ENCODE data around the gene TXNDC5.
"Not testable (repeated sequence)": the region's sequence is repeated elsewhere in the genome, so short reads cannot be mapped to it uniquely, and the experiment has no call there.

Gene TXNDC5

DNA sequence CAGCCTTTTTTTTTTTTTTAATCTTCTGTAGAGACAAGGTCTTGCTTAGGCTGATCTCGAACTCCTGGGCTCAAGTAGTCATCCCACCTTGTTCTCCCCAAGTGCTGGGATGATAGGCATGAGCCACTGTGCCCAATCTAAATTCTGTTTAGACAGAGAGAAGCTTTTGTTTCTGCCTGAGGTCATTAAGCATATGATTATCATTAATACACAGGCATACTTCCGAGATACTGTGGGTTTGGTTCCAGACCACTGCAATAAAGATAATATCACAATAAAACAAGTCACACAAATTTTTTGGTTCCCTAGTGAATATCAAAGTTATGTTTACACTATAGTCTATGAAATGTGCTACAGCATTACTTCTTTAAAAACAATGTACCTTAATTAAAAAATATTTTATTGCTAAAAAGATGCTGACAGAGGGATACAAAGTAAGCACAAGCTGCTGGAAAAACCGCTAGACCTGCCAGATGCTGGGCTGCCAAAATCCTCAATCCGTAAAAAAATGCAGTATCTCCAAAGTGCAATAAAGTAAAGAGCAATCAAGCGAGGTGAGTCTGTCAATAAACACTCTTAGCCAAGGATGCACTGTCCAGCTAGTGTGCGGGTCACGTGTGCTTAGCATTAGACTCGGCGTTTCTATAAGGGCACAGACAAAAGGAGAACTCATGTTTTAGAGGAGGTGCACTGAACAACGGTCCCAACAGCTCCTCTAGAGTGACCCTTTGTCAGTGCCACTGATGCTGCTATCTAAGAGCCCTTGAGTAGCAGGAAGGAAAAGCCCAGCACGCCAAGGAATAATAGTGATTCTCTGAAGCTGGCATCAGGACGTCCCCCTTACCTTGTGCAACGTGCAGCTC is 16.1 kb downstream of the TXNDC5 start:
- no peak for DNase-seq

DNA sequence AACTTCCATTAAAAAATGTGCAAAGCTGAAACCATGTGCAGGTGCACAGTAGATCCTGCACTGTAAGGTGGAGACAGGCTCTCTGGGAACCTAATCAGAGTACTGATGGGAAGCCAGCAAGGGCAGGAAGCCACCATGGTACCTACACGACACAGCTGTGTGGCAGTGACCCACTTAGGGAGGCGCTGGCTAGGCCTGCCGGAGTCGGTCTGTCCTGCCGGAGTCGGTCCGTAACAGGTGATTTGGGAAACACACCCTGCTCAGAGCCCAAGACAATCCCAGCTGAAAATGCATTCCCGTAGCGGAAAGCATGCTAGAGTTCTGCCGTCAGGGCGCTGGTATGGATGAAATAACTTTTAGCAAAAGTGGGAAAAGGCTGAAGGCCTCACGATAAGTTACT is 17.2 kb downstream of the TXNDC5 start:
- DNase-seq = no peak

DNA sequence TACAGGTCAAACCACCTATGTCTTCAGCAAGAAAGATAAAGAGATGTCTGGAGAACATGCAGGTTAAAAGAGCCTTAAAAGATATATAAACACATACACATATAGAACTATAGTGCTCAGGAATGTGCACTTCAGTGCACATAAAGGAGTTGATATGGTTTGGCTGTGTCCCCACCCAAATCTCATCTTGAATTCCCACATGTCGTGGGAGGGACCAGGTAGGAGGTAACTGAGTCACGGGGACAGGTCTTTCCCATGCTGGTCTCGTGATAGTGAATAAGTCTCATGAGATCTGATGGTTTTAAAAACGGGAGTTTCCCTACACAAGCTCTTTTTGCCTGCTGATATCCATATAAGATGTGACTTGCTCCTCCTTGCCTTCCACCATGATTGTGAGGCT is 18.2 kb downstream of the TXNDC5 start:
- not testable (repeated sequence) for DNase-seq

DNA sequence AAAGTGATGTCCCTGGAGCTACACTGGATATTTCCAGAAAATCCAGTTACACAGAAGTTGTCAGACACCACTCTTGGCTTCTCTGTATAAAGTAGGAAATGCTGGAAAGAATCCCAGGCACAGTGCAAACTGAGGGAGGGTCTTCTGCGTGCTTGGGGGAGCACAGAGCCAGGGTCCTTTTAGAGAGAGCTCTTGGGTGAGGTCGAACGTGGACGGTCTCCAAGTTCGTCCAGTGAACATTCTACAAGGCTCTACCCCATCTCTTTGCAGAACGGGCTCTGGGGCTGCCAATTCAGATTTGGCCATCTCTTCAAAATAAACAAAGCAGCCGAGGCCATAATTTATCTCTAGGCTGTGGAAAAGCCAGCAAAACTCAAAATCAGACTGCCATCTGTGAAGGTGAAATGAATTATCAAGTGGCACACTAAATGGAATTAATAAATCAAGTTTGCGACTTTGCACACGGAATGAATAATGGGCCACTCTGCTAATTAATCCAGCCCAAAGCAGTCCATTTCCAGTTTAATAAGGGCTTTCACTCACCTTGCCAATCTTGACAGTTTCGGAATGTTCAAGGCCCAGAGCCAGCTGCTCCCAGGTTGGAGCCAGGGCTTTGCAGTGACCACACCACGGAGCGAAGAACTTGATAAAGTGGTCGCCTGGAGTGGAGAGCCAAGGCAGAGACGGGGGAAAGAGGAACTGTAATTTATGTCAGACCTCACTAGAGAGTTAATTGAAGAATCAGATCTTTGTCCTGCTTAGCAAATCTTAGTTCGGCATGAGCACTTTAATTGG is 19.3 kb downstream of the TXNDC5 start:
- DNase-seq = no peak

DNA sequence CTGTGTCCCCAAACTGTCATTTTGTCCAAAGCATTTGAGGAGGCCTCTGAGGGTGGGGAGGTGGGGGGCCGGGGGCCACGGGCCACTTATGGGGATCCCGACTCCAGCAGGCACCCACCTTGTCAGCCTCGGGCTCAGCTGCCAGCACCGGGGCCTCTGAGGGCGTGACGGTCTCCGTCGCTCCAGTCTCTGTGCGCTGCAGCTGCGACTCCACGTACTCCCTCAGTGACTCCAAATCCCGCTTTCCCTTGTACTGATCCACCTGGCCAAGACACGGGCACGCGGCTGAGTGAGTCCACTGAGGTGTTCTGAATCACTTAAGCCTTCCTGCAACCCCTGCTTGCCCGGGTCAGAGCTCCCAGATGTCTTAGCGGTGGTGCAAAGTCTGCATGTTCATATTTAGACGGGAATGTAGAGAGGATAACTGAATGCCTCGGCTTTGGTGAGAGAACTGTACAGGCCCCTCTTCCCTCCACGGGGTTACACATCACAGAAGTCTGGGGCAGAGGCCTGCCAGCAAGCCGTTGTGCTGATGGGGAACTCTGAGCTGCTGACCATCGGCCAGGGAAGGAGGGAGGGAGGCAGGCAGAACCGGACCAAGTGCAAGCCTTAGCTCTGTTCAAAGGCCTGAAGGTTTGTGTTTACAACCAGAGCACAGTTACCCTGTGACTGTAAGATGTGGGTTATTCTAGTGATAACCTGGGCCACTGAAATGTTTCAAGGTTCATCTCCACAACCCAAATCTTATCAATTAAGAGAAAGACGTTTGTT is 21.8 kb downstream of the TXNDC5 start:
- DNase-seq = no peak

DNA sequence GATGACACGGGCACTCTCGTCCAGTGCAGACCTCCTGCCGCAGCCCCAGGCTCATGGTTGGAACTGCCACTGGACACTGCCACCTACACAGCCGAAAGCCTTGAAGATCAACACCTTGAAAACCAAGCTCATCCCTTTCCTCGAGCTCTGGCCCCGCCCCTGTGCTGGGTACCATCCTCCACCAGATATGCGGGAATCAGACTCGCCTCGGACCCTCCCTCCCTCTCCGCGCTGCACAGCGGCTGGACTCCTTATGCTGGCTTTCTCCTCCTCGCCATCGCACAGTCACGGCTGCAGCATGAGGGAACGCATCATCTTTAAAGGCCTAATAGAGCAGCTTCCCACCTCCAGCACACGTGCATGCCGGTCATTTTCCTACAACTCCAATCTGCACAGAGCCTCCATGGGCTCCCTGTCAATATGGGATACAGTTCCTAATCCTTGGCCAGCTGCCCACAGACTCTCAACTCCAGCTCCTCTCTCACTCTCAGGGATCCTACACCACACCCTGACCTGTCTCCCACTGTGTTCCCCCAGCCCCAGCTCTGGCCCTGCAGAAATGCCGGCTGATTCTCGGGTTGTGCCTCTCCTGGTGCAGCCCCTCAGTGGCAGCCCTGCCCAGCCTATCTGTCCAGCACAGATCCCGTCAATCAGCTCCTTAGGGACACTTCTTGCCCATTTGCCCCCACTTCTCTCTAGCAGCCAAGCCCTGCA is 23.2 kb downstream of the TXNDC5 start:
- DNase-seq = no peak

DNA sequence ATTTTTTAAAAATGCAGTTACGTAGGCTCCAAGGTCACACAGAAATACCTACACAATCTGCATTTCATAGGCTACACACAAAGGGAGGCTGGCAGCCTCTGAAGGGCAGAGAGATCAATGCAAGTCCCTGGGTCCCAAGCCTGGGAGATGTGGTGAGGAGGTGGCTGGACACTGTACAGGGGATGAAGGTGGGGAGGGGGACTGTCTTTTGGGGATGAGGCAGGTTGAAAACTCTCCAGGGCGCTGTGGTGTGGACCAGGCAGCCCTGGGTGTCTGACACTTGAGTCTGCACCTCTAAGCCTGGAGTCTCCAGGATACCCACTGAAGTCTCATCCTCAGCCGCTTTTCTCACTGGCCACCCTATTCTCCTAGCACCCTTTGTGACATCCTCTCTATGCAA is 24.5 kb downstream of the TXNDC5 start:
- DNase-seq = no peak

DNA sequence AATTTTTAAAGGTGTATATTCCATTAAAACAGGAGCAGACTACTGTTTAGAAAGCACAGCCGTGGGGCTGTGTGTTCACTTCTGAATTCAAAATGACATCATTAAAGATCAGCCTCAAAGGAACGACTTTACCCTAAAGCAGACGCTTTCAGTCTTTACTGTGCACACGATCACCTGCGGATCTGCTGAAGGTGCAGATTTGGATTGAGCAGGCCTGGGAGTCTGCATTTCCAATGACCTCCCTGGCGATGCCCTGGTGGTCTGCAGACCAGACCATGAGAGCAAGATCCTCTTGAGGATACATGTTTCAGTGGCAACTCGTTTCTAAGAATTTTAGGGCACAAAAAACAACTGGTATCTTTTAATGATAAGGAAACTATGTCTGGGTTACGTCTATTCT is 27.2 kb downstream of the TXNDC5 start:
- no peak for DNase-seq

DNA sequence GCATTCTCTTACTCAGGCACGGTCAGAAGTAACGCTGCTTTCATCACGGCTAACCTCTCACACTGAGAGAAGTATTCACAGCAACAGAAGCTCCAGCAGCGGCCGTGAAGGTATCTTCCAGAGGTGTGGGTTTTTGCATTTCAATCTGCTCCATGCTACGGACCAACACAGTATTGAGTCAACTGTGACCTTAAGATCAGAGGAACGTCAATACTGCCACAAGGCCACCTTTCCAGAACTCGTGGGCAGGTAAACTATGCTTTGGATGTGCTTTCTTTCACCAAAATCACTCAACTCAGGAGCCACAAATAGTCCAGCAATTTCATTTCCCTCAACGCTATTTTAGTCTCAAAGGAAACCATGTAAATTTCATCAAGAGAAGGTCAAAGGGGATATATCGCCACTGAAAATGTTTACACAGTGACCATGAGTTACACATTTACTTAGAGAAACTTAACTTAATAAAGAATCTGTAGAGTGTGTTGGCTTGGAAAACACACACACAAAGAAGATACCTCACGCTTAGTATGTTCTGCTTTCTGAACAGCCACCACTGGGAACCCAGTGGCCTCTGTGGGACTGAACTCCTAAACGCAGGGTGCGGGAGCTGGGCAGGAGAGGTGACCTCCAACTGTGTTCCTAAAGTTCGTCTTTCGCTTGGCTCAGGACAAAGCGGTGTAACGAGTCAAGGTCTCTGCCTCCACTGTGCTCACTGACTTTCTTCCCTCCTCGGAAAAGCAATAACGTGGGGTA is 27.9 kb downstream of the TXNDC5 start:
- no peak for DNase-seq

DNA sequence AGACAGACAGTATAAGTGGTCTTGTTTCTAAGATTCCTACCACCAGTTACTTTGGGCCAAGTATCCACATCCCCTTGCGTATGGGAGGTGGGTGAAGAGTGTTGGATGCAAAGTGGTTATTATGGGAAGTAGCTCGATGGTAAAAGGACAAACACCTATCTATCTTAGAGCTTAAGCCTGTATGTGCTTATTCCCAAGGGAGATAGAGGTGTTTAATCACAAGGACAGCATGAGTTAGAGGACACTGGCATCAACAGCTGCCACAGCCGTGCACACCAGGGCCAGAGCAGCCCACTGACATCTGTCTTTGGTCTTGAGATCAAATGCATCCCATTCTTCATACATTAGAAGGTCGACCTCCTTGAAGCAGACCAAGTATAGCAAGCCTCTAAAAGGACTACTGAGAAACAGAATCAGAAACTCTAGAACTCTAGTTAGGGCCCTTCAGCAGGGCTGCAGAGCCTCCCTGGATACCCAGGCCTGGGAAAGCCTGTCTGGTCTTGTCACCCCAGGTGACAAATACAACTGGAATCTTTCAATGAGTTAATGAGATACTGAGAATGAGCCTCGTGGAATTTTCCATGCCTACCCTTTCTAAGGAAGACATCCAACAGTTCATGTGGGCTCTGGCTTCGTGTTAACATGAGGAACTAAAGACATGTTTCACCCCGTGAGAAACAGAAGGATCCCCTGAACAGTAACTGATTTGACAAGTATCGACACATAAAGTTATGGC is 28.7 kb downstream of the TXNDC5 start:
- no peak for DNase-seq

DNA sequence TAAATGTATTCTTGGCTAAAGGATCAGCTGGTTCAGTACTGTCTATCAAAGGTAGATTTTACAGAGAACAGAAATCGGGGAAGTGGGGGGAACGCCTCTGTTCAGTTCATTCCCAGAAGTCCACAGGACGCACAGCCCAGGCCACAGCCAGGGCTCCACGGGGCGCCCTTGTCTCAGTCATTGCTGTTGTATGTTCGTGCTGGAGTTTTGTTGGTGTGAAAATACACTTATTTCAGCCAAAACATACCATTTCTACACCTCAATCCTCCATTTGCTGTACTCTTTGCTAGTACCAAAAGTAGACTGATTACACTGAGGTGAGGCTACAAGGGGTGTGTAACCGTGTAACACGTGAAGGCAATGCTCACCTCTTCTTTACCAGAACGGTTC is 29.9 kb downstream of the TXNDC5 start:
- DNase-seq = no peak

DNA sequence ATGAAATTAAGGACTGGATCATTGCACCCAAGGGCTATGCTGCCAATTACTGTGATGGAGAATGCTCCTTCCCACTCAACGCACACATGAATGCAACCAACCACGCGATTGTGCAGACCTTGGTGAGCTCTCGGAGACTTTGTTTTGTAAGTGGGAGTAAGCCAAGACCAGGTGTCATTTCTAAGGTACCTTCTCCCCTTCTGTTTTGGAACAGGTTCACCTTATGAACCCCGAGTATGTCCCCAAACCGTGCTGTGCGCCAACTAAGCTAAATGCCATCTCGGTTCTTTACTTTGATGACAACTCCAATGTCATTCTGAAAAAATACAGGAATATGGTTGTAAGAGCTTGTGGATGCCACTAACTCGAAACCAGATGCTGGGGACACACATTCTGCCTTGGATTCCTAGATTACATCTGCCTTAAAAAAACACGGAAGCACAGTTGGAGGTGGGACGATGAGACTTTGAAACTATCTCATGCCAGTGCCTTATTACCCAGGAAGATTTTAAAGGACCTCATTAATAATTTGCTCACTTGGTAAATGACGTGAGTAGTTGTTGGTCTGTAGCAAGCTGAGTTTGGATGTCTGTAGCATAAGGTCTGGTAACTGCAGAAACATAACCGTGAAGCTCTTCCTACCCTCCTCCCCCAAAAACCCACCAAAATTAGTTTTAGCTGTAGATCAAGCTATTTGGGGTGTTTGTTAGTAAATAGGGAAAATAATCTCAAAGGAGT is 30.4 kb downstream of the TXNDC5 start:
- DNase-seq = no peak

DNA sequence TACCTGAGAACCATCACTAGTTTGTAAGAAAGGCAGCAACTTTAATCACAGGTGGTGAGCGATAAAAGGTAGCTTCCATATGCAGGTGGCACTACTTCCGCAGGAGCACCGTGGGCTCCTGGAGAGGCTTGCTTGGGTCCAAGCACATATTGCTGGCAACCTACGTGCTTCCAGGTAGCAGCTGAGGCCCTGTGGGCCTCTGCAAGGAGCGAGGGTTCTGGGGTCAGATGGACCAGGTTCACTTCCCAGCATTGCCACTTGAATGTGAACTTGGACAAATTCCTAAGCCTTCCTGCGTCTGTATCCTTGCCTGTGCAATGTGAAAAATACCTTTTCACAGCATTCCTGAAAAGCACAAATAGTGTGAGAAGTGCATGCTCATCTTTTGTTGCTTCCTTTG is 31.0 kb downstream of the TXNDC5 start:
- no peak for DNase-seq

DNA sequence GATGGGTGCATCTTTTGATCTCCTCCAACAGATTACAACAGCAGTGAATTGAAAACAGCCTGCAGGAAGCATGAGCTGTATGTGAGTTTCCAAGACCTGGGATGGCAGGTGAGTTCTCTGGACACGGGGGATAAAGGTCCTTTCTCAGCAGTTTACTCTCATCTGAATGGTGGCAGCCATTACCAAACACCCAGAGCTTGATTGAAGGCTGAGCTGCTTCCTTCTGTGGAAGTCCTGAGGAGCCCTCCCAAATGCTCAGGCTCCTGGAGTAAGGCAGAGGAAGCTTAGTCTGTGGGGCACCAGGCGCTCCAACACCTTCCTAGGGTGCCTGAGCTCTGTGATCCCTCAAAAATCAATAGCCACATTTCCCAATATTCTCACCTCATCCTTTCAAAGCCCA is 31.5 kb downstream of the TXNDC5 start:
- DNase-seq = no peak

DNA sequence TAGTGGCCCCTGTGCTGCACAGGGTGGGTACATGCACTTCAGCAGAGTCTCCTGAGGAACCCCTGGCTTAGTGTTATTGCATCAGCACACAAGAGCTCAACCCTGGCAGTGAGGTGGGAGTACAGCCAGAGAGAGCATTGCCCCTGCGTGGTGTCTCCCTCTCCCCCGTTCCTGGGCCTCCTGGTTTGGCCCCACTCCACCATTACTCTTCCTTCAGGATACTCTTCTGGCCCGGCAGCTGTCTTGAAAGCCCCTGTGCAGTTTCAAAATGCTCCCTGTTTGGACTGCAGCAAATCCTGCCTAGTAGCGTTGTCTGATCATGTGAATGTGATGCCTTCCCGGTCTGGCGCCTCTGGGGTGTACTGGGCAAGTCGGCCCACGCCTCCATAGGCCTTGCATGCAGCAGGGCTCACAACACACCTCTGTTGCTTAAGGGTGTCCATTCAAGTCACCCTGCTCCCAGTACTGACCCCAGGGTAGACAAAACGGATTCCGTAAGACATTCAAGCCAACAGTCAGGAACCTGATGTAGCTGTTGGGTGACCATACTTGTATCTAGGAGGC is 32.1 kb downstream of the TXNDC5 start:
- DNase-seq = no peak

DNA sequence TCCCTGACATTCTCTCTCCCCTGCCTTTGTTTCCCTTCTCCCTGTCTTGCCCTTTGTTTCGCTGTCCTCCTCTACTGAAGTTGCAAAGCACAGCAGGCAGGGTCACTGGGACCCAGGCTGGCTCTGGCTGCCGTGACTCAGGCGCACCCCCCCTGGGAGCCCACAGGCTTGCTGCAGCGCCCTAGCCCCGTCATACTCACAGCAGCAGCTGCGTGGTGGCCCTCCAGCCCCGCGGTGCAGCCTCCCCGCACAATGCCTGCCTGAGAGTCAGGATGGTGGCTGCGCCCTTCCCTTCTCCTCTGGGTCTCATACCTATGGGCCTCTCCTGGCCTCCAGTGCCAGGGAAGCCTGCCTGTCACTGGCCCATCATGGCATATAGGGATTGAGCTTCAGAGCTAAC is 41.7 kb downstream of the TXNDC5 start:
- no peak for DNase-seq

DNA sequence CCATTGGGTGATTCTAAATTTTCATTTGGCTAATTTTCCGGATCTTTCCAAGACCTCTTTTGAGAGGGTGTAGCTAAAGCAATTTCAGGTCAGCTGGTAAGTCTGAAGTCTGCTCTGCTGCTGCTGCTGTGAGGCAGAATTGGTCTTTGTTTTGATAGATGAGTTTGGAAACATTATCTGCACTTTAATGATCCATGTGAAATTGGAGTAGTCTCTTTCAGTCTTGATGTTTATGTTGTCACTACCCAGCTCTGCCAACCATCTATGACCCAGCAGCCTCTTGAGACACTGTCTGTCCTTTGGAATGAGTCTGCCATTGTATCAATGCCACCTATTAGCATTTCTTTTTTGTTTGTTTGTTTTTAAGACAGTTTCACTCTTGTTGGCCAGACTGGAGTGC is 44.1 kb downstream of the TXNDC5 start:
- no peak for DNase-seq

DNA sequence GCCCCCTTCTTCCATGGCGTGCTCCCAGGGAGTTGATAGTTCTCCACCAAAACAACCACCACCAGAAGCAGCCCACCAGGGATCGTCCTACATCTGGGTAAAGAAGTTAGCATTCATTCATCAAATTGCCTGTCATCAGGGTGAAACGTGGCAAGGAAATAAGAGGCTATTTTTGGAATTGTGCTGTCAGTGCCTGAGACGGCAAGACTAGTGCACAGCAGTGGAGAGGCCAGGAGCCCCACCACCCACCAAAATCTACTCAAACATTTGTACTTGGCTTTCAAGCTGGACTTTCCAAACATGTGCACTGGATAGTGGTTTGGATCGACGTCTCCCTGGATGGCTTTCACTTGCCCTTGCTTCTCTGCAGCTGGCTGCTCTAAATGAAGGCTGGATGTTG is 44.8 kb downstream of the TXNDC5 start:
- no peak for DNase-seq

DNA sequence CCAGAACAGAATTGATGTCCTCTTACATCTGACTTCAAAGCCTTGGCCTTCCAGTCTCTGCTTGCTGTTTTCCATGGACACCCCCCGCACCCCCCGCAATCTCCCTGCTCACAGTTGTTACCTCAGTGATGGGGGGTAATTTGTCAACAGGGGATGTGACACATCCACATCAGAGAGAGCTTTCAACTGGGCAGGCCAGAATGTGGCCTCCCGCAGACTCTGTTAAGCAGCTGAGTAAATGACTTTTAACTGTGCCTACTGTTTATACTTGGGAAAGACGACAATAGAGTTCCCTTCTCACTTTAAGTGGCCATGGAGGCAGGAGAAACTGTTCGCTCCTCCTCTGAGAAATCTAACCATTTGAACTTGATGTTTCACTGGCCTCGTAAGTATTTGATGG is 51.0 kb downstream of the TXNDC5 start:
- no peak for DNase-seq

DNA sequence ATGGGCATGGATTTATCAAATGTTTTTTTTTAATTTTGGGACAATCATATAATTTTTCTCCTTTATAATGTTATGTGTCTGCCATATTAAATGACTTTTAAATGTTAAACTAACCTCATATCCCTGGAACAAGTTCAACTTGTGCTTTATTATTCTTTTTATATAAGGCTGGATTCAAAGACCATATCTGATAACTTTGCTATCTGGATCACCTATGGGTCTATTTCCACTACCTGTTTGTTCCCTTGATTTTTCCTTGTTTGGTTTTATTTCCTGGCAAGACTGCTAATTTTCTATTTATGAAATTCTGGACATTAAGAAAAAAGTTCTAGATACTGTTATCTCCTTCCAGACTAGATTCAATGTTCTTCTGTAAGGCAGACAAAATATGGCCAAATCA is 58.8 kb downstream of the TXNDC5 start:
- no peak for DNase-seq
